Measurements from ENCODE around the gene SPARC.
A peak's percentile ranks its signal among the peaks of the same experiment; 100 is the strongest.

SPARC gene

GRCh38 chr5:151657114-151657513 lies 29.6 kb downstream of the SPARC start:
- DNase-seq = no peak

- no peak for DNase-seq
Measured at GRCh38 chr5:151656311-151656710, 30.4 kb downstream of the SPARC start.

DNA sequence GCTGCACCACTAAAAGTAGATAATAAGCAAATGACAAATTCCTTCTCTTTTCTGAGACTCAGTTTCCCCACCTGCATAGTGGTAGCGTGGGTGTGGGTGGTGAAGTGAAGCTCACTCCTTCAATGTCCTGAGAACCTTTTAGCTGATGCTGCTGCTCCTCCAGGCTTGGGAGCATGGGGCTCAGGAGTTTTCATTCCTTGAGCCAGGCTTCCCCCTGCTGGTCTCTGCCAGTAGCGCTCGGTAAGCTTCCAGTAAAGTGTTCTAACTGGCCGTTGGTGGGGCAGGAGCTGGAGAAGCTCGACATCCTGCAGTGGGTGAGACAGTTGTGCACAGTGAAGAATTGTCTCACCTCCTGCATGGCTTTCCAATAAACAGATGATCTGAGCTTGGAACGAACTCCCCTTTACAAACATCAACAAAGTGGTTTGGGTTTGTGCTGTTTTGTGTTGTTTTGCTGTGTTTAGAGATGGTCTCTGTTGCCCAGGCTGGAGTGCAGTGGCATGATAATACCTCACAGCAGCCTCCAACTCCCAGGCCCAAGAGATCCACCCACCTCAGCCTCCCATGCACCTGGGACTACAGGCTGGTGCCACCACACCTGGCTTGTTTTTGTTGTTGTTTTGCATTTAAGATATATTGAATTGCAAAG lies 34.6 kb downstream of the SPARC start:
- peak; percentile 52 for DNase-seq

DNA sequence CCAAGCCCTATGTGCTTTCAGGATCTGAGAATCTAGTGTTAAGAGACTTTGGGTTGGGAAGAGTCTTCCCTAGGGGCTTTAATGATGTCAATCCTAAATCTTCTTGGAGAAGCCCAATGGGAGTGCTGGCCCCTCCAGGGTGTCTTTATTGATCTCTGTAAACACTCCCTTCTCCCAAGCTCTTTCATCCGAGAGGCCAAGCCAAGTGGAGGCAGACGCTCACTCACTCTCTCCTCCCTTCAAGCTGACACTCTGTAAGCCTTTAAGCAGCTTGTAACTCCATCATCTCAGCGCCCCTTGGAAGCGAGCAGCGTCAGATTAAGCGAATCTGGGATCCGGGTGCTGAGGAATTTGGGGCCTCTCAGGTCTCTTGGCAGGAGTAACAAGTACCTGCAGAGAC lies 37.7 kb downstream of the SPARC start:
- no peak for DNase-seq

DNA sequence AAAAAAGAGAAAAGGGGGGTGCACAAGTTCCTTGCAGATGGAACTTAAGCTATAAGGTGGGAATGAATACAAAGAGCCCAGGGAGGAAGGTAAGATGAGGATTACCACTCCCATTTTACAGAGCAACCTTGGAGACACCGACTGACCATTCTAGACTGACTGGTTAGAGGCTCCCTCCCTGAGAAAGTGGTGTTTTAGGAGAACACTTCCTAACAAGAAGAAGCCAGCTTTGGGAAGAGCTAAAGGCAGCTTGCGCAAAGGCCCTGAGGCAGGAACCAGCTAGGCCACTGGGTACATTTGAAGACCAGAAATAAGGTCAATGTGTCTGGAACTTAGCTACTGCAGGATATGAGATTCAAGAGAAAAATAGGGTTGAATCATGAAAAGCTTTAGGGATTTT lies 38.6 kb downstream of the SPARC start:
- no peak for DNase-seq

DNA sequence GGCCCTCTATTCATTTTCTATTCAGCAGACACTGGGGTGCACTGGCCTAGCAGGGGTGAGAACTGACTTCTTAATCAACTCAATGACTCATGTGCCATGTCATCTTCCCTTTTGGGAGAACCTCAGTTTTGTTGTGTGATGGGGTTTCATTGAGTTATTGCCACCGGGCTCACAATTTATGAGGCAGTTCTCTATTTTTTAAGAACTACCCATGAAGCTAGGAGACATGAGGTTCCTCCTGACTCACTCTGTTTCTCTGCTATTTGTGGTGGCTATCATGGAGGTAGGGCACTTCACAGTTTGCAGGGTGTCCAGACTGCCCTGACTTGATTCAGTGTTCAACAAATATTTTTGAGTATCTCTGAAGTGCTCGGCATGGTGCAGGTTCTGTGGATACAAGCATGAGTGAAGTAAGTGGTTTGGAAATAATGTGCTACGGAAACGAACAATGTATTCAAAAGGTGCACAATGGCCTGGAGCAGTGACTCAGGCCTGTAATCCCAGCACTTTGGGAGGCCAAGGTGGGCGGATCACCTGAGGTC lies 39.3 kb downstream of the SPARC start:
- no peak for DNase-seq

- DNase-seq = no peak
Measured at GRCh38 chr5:151646334-151646733, 40.4 kb downstream of the SPARC start.

- no peak for DNase-seq
Measured at GRCh38 chr5:151643388-151643787, 43.3 kb downstream of the SPARC start.

- DNase-seq = no peak
Measured at GRCh38 chr5:151642472-151643140, 44.1 kb downstream of the SPARC start.

DNA sequence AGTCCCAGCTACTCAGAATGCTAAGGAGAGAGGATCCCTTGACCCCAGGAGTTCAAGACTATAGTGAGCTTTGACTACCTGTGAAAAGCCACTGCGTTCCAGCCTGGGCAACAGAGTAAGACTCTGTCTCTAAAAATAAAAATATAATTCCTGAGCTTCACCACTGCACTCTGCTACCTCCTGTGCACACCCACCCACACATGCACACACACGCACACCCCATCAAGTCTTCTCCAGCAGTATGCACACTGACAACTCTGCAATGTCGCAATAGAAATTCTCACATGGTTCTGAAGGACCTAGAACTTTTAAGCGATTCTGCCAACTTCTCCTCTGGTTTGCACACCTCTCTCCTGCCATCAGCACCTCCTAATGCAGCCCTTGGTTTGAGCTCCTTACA lies 48.1 kb downstream of the SPARC start:
- DNase-seq = no peak

DNA sequence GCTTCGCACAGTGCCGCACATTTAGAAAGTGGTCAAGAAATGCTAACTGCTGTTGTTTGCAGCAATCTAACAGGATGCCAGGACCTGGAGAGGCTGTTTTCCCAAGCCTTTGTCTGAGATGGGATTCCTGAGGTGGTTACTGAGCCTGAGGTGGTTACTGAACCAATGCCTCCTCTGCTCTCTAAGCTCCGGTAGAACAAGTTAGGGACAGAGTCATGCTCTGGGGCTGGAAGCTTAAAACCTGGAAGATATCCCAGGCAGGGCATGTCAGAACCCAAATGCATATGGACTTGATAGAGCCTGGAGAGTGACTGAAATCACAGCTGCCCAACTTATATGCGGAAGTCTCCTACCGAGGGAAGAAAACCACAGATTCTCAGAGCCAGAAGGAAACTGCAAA lies 49.0 kb downstream of the SPARC start:
- no peak for DNase-seq

DNA sequence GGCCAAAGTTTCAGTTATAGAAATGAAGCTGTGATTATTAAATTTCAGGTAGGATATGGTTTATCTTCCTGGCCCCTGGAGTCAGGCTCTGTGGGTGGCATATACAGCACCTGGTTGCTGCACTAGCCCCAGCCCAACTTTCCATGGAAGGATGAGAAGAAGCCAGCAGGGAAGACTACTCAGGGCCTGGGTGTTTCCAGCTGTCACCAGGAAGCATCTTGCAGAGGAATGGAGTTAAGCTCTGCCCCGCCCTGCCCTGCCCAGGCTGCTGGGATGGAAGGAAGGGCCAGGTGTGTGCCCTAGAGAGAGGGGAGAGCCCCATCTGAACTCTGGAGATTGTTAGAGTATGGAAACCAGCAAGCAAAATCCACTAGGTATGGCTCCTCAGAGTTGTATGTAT lies 52.8 kb downstream of the SPARC start:
- DNase-seq = no peak

GRCh38 chr5:151632941-151633340 lies 53.8 kb downstream of the SPARC start:
- no peak for DNase-seq

DNA sequence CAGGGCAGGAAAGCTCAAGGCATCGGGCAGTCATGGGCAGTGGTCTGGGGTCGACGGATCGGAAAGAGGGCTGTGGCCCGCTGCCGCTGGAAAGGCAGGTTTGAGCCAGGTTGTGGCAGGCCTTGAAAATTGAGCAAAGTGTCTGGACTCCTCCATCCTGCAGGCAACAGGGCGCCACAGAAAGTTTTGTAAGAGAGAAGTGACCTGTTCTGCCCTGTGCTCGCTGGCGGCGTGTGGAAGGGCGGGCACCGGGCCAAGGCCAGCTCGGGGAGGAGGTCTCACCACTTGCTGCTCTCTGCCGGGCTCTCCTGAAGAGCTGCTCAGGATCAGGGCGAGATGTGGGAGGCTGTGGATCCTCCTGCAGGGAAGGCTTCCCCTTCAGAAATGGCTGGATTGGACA lies 54.2 kb downstream of the SPARC start:
- DNase-seq = no peak

- no peak for DNase-seq
Measured at GRCh38 chr5:151631941-151632340, 54.8 kb downstream of the SPARC start.

DNA sequence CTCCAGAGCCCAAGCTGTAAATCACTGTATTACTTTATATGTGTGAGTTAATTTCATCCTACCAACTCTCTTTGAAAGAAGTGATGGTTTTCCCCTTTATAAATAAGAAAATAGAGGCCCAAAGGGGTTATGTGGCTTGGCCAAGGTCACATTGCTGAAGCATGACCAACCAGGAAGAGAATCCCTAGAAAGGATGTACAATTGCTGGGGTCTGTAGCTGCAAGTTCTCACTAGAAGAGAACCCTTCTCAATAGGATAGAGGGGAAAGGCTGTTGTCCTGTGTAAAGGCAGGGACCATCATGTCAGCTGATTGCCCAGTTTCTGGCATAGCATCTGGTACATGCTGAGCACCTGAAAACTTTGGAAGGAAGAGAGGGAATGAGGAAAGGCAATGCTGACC lies 56.6 kb downstream of the SPARC start:
- DNase-seq = no peak

DNA sequence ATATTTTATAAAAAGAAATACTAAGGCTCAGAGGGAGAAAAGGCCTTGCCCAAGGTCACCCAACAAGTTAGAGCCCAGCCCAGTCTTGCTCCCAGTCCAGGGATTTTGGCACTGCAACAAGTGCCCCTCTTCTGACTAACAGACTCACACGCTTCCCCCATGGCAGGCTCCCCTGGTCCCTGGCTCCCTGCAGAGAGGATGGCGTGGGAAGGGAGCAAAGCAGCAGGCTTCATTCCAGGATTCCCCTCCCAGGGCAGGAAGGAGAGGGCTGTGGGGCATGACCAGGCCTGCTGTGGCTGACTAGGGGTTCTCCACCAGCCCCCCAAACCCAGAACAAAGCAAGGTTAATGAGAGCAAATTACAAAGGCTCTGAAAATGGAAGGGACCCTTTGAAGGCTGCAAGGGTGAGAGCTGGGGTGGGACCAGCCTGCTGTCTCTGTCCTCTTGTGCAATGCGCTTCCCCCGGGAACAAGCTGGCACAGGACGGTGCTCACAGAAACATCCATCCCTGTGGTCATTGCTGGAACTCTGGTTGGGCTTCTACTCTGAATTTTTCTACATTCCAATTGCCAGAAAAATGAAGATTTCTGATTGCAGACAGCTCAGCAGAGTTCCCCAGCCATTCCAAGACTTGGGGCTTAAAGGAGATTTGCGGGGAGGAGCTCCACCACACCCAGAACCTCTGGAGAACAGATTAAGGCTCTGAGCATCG lies 58.4 kb downstream of the SPARC start:
- no peak for DNase-seq

DNA sequence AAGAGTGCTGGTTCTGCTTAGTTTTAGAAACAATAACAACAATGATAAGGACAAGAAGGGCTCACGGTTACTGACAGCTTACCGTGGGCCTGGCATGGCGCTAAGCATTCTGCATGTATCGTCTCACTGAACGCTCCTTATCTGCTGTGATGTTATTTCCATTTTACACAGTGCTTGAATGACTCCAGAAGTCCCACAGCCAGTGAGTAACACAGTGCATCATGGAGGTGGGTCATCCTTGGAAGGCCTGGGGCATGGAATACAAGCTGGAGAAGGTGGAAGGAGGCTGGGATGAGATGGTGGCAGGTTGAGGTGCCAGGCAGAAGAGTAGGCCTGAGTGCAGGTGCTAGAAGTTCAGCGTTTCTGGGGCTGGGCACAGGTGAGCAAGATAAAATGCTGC lies 59.1 kb downstream of the SPARC start:
- no peak for DNase-seq

DNA sequence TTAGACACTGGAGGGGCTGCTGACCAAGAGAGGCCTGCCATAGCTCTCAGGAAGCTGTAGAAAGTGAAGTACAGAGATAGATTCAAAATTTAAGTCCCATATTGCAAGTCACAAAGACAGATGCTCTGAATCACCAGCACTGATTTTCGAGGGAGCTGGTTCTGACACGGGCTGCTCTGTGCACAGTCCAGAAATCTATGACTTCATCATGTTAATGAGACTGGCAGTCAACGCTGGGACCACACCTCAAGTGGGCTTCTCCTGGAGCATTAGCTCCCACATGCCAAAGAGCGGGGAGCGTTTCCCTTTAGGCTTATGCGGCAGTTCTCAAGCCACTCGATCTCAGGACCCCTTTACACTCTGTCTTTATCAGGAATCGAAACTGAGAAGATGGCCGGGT lies 61.4 kb downstream of the SPARC start:
- no peak for DNase-seq

DNA sequence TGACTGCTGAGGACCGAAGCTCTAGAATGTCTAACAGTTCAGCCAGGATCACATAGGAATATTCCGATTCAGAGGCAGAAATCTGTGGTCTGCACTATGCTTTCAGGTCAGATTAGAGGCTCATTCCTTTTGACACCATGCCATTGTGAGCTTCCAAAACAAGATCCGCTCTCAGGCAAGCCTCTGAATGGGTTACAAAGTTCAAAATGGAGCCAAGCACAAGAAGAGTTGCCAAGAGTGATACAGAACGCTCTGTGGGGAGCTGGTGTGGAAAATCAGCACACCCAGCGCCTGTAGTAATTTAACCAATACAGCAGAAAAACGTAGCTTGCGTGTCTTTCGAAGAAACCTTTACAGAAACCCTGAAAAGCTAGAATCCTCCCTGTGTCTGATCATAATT lies 62.2 kb downstream of the SPARC start:
- no peak for DNase-seq

- no peak for DNase-seq
Measured at GRCh38 chr5:151622367-151623088, 64.2 kb downstream of the SPARC start.

GRCh38 chr5:151620461-151620840 lies 66.3 kb downstream of the SPARC start:
- no peak for DNase-seq

GRCh38 chr5:151619812-151620460 lies 66.8 kb downstream of the SPARC start:
- DNase-seq = no peak
